Fibroblast of skin of abdomen (primary cell): ENCODE results near the gene PAFAH1B1.
A peak's percentile ranks its signal among the peaks of the same experiment; 100 is the strongest.

Experiments
- DNase-seq: peaks from one replicate; pipeline ENCODE4 v3.0.0-alpha.2; 2013

The PAFAH1B1 gene

DNA sequence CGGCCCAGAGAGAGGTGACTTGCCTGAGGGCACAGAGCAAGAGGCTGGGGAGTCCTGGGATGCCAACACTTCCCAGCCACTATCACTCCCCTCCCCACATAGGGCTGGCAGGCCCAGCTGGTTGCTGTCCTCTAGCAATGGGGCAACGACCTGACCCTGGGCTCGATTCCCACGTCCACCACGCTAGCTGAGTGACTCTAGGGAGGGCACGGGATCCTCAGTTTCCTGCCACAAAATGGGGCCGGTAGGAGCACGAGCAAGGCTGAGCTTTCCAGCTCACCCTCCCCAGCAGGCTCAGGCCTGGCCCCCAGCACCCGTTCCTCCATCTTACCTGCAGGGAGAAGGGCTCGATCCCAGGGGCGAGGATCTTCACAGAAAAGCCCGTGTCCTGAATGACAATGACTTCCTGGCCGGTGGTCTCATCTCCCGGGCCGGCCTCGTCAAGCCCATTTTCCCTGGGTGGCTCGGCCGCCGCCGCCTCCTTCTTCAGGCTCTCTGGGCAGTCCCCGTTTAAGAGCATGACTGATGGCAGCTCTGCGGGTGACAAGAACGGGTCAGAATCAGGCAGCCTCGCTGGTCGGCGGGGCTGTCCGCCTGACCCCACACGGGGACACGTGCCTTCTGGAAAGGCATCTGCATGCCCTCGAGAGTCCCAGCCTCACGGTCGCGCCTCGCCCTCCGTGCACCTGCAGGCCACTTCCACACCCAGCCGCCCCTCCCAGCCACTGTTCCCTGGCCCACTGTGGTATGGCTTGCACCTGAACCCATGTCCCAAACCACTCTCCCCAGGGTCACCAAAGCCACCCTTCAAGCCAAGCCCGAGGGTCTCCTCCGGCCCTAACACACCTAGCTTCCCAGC lies 110.8 kb downstream of the PAFAH1B1 start:
- DNase-seq: no peak

DNA sequence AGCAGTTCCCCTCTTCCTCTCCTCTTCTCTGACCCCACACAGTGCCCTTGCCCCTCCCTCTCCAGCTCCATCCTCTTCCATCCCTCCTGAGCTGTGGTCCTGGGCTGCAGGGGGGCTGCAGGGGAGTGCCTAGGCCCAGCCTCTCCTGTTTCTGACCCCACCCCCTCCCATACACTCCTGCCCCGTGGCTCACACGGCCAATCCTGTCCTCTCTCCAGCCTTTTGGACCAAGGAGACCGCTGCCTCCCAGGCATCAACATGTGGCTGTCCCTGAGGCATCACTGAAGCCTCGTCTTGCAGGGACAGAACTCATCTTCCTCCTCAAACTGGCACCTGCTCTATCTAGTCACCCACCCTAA lies 111.4 kb downstream of the PAFAH1B1 start:
- DNase-seq: no peak

DNA sequence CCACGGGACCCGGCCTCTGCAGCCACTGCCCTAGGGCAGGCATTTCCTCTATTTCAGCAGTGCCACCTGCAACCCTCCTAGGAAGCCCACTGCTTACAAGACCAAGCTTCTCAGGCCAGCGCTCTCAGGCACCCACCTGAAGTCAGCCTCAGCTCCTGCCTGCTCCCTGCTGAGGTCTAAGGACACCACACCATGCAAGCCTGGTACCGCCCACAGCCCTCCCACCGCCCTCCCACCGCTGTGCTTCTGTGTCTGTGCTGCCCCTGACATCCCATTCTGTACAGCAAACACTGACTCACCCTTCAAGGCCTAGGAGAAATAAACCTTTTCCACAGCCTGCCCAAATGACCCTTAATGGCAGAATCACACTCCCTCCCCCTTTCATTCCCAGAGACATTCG lies 111.8 kb downstream of the PAFAH1B1 start:
- no peak for DNase-seq

DNA sequence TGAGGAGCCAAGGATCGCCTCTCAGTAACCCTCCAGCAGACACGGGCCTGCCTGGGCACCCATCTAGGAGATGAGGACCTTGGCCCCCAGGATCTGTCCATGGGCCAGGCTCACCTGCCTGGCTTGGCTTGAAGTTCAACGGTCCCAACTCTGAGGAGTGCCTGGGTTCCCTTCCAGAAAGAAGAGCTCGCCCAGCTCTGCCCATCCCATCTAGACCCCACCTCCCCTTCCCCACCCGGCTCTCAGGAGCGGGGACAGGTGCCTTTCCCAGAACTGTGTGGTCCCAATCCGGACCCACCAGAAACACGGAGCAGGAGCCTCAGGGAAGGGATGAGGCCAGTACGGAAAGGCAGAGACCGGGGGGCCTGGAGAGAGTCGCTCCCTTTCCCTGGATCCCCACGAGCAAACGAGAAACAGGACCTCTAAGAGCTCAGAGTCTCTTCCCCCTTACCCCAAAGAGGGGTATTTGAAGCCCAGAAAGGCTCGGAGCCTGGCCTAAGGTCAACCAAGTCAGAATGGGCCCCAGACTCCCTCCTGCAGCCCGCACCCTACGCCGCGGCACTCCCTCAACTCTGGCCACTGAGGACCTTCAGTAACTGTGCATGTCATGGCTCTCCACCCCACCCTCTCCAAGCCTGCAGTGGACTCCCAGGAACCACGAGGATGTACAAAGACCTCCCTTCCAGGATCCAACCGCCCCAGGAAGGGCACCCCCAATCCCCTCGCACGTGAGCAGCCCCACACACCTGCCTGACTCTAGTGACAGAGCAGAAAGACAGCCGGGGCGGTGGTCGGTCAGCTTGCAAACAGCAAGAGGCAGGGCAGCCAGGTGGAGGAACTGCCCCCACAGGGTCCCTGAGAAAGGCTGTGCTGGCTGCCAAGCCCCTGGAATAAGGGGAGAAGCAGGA lies 112.7 kb downstream of the PAFAH1B1 start:
- no peak for DNase-seq

DNA sequence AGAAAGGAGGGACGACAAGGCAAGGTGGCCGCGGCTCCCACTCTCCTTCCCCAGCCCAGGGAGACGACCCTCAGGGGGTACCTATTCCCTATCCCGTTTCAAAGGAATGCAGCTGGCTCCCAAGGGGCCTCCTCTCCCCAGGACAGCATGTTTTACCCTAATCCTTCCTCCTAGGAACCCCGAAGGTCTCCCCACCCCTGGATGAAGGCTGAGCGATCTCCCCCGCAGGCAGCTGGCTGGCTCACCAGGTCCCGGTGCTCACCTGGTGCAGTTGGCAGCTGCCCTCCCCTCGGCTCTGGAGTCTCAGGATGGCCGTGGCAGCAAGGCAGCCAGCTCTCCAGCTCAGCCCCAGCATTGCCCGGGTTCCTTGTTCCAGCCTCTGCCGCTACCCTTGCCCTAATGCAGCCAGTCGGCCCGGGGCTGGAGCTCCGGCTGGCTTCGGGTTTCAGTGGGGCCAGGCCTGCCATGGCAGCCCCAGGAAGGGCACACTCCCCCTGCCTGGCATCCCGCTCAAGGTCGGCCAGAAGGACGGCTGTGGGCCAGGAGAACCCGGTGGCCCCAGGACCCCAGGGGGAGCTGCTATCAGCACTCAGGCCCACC lies 113.6 kb downstream of the PAFAH1B1 start:
- no peak for DNase-seq

DNA sequence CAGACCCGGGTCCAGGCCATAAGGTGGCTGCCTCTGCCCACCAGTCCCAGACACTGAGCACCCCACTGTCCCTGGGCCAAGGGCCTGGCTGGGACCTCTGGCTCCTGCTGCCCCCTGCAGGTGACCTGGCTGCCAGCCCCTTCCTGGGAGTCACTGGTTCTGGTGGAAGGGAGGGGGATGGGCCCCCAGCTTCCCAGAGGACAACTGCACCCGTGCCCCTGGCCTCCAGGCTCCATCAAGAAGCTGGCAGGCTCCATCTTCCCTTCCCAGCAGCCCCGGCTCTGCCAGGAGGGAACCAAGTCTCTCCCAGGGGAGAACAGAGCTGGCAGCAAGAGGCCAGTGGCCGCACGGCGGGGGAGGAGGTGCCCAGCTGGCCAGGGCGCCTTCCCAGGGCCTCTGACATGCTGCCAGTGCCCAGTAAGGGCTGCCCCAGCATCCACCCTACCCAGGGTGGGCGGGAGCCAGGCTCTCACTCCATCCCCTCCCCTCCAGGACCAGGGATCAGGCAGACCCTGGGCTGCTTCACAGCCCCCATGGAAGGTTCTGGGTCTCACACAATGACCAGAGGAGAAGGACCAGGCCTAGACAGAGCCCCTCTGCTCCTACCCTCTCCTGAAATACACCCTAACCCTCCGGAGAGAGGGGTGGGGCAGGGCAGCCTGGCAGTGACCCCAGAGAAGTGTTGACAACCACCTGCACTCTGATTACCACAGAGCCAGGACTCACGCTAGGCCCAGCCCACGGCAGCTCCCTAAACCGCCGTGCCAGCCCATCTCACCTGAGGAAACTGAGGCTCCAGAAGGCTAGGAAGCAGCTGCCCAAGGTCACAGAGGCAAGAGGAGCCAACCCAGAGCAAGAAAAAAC lies 114.5 kb downstream of the PAFAH1B1 start:
- no peak for DNase-seq

DNA sequence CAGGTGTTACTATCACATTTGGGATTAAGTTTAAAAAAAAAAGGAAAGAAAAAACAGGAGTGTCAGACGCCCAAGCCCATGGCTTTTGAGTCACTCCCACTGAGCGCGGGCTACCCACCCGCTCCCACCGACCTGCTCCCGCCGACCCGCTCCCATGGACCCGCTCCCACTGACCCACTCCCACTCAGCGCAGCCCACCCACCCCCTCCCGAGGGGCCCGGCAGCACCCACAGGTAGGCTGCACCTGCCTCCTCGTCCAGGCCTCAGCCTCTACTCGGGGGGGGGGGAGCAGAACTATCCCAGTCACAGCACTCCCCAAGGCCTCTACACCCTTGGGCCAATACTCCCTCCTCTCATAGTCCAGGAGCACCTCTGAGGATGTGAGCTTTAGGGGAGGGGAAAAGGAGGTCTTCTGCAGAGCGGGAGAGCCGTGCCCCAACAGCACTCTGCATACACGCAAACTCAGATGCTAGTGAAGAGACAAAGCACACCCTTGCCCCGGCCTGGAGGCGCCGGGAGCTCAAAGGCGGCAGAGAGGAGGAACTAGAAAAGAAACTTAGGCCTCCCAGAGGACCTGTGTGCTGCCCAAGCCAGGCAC lies 115.2 kb downstream of the PAFAH1B1 start:
- no peak for DNase-seq

DNA sequence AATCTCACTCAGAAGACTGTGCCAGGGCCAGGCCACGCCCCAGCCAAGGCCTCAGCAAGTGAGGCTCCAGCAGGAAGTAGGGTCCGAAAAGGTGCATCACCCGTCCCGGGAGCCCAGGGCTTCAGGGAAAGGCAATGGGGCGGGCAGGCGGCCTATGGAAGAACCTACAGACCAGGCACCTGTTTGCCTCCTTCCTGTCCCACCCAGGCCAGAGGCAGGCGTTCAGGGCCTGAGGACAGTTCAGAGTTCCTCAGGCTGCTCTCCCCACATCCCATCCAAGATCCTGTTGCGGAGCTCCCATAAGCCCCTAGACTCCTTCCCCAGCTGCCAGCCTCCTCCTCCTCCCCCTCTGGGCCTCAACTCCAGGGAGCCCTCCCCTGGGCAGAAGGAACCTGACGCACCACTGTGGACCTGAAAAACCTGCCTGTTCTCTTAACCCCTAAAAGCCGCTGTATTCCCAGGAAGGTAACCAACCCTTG lies 115.8 kb downstream of the PAFAH1B1 start:
- DNase-seq: no peak

DNA sequence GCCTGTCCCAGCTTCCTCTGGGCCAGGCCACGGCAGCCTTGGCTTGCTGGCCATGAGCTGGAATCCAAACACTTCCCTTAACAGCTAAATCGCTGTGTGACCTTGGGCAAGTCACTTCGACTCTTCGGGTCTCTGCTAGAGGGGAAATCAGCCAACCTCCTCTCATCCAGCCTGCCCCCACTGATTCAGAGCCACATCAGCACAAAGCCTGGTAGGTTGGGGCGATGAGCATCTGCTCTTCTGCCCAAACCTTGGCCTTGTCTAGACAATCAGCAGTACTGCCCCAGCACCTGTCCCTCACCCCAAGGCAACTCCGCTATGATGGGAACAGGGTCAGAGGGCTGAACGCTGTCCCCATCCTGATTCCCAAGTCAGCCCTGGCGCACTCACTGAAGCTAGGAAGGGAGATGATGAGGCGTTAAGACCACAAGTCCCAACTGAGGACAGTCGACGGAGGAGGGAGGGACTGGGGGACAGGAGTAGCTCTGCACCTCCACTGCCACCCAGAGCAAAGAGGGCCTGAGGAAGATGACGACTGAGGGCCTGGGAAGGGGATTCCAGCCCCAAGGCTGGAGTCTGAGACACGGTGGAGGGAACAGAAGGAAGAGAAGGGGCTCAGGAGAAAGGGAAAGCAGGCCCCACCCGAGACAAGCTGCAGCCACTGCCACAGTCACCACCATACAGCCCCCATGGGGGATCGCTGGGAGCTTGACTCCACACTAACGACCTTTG lies 116.8 kb downstream of the PAFAH1B1 start:
- no peak for DNase-seq

DNA sequence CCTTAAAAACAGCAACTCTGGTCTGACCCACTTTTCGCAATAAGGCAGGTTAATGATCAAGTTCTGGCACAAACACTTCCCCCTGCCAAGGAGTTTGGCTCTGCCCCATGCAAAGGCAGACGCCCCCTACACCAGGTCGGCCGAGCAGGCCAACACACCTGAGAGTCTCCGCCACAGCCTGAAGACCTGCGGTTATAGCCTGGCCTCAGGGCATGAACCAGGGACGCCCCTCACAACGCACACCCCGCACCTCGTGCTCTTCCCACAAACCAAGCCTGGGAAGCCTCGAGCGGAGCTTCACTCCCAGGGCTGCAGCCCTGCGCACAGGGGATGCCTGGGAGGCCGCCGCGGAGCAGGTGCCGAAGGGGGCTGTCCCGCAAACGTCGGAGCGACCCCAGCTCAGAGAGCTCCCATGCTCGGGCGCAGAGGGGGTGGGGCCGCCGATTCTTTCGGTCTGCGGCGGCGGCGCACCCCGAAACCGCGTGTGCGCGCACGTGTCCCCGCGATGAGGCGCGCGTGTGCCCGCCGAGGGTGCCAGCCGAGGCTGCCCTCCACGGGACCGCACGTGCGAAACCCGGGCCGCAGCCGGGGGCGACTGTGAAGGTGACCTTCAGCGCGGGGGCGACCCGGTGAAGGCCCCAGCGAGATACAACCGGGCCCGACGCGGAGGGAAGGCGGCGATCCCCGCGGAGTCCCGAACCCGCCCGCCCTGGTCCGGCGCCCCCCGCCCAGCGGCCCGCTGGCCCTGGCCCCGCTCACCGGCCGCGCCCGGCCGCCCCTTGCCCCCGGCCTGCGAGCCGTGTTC lies 117.6 kb downstream of the PAFAH1B1 start:
- DNase-seq: no peak

DNA sequence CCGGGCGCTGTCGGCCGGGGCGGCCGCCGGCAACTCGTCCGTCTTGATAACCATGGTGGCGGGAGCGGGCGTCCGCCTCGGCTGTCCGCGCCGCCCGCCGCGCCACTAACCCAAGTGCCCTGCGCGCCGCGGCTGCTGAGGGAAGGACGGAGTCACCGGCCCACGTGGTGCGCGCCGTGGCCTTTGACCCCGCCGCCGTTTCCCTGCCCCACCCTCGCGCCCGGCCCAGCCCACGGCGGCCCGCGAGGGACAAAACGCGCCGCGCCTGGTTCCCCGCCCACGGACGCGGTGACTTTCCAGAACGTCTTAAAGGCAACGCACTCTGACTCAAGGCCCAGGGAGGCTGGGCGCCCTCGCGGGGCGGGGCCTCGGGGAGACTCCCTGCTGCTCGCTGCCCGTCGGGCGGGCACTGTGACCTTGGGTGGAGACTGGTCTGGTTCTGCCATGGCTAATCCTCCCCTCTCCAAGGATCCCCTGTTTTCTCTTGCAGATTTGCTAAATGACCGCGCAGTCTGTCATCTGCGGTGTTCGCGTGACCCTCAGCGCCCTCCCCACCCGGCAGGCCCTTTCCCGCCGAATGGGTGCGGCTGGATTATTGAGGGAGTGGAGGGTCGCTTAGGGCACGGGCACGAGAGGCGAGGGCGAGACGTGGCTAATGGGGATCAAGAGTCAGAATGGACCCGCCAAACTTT lies 118.3 kb downstream of the PAFAH1B1 start, which contains the start of gene CLUH:
TSS of gene CLUH (minus strand) at position 157 of the 692 bp plus-strand sequence. CDS start at position 54, 103 bp downstream.
- DNase-seq: peak; percentile 97

DNA sequence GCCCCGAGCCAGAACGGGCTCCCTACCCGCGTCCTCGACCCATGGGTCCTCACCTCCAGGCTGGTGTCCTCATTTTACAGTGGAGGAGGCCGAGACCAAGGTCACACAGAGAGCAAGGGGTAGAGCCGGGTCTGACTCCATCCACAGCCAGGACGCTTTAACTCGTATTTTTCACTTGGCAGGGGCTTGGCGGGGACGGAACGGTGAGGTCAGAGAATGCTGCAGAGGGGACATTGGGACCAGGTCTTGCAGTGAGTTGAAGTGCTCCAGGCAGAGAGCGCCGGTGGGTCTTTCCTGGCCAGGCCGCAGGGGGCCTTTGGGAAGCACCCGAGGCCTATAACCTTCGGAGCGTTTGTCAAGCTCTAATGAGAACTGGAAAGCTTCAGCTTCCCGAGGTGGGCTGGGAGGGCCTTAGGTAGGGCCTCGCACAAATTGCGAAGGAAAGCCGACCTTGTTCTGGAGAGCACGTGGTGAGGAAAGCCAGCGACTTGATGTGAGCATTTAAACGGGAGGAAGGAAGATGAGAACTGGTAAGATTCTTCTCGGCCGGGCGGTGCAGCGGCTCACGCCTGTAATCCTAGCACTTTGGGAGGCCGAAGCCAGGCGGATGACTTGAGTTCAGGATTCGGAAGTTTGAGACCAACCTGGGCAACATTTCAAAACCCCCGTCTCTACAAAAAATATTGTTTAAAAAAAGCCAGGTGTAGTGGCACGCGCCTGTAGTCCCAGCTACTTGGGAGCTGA lies 119.0 kb downstream of the PAFAH1B1 start:
- no peak for DNase-seq

DNA sequence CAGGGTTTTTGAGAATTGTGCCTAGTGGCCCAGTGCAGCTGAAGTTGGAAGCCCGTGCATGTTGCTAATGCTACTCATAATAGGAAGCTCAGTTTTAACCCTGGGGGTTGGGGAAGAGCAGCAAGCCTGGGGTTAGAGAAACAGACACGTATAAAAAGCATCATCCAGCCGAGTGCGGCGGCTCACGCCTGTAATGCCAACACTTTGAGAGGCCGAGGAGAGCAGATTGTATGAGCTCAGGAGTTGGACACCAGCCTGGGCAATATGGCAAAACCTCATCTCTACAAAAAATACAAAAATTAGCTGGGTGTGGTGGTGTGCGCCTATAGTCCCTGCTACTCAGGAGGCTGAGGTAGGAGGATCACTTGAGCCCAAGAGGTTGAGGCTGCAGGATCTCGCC lies 120.4 kb downstream of the PAFAH1B1 start:
- DNase-seq: no peak

DNA sequence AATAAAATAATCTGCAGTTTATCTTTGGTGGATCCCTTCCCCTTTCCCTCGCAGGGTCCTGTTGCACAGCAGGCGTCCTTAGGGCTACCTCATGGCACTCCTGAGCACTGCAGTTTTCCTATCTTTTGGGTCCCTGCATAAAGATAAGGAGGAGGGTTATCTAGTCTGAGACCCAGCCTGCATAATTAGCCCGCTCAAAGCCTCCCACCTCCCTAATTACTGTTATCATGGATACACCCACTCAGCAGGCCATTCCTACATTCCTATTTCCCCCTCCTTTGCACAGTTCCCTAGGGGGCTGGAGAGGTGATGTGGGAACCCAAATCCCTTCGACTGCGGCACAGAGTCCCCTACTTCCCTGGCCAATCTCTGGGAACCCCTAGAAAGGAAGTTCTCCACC lies 123.2 kb downstream of the PAFAH1B1 start:
- no peak for DNase-seq

DNA sequence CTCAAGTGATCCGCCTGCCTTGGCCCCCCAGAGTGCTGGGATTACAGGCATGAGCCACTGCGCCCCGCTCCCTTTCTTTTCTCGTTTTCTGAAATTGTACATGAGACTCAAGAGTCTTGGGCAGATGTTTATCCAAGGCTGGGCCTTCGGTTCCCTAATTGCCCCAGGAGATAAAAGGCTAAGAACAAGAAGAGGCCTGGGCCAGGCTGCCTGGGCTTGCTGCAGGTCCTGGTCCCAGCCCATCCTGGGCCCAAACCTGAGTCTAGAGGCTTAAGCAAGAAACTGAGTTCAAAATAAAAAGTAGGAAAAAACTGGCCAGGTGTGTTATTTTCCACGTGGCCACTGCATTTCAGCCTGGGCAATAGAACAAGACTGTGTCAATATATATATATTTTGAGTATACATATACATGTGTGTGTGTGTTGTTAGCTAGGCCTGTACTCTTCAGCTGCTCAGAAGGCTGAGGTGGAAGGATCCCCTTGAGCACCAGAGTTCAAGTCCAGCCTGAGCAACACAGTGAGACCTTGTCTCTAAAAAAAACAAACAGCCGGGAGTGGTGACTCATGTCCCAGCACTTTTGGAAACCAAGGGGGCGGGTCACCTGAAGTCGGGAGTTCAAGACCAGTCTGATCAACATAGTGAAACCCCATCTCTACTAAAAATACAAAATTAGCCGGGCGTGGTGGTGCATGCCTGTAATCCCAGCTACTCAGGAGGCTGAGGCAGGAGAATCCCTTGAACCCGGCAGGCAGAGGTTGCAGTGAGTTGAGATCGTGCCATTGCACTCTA lies 124.9 kb downstream of the PAFAH1B1 start:
- DNase-seq: no peak

DNA sequence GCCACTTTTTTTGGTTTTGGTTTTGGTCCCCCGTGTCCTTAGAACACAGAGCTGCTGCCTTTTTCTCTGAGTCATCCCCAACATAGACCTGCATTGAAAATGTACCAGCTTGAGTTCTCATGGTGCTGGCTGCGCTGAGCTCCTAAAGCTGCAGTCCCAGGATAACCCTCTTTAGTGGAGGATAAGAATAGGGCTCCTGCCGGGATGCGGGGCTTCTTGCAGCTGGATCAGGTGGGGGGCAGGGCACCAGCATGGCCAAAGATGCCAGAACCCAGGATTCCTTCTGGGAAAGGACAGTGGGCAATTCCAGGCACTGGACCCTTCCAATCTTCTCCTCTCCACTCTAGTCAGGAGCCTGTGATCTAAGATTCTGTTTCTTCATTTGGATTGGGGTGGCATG lies 126.4 kb downstream of the PAFAH1B1 start:
- DNase-seq: no peak

DNA sequence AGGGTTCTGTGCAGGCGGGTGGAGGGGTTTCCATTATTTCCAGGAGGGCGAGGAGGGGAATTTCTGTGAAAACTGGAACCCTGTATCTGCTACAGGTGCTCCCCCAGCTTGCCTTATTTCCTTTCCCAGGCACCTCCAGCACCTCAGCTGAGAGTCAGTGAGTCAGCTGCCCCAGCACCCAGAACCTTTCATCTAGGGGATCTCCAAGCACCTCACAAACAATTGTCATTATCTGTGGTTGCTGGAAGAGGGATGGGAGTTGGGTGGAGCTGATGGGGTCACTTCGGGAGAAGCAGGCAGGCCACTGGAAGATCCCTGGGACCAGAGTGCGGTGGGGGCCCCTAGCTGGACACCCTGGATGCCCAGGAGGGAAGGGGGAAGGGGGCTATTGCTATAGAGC lies 128.1 kb downstream of the PAFAH1B1 start:
- no peak for DNase-seq

DNA sequence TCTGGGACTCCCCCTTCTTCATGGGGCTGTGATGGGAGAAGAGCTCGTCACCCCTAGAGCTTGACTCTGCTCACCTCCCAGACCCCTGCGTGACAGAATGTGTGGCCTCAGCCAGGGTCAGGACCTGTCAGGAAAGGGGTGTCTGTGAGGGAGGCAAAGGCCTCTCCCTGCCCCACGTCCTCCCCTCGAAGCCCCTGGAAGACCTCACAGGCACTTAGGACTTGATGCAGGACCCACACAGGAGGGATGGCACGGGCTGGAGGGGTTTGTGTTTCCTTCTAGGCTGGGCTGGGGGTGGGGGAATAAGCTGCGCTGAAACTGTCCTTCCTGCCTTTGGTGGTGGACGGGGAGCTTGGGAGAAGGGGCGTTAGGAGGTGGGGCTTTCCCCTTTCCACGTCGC lies 129.2 kb downstream of the PAFAH1B1 start:
- DNase-seq: no peak
